GM23338 (cell line): ENCODE results near the gene SYNPO2. TPM values are rescaled to one million over a fixed set of nuclear protein-coding genes. Genes with fewer than 3 reads are reported as not detected.
"Not testable (repeated sequence)": the region's sequence is repeated elsewhere in the genome, so short reads cannot be mapped to it uniquely, and the experiment has no call there.

Experiments
- ATAC-seq: fragments of 200-7000 bp; cut with Tn5 transposase; 3 replicates; pipeline ENCODE4 v1.9.1; 2020
- DNase-seq: peaks from one replicate; pipeline ENCODE4 v3.0.0-alpha.2; 2015; ENCODE audit warnings: low spot score
- H2AFZ ChIP-seq: fragments of 200-600 bp; sonication (generic); 2 replicates; pipeline ENCODE4 v1.8.0; 2016; ENCODE audit warnings: antibody characterized with exemption, mild to moderate bottlenecking, moderate library complexity
- H3F3A ChIP-seq: fragments of 200-600 bp; sonication (generic); replicated peaks from 2 replicates; pipeline ENCODE4 v1.8.0; 2017; ENCODE audit warnings: antibody characterized with exemption, mixed run types, low read depth
- H3K27ac ChIP-seq: fragments of 200-600 bp; sonication (generic); 2 replicates; pipeline ENCODE4 v1.6.1; 2016; ENCODE audit warnings: low read depth
- H3K27me3 ChIP-seq: fragments of 200-600 bp; sonication (generic); 2 replicates; pipeline ENCODE4 v1.8.0; 2016; ENCODE audit warnings: mild to moderate bottlenecking, mixed run types, moderate library complexity; ENCODE audit not compliant: insufficient read depth
- H3K36me3 ChIP-seq: fragments of 200-600 bp; sonication (generic); 2 replicates; pipeline ENCODE4 v1.8.0; 2016; ENCODE audit warnings: mild to moderate bottlenecking; ENCODE audit not compliant: insufficient read depth
- H3K4me1 ChIP-seq: fragments of 200-600 bp; sonication (generic); 2 replicates; pipeline ENCODE4 v1.8.0; 2016; ENCODE audit warnings: mild to moderate bottlenecking, moderate library complexity; ENCODE audit not compliant: insufficient read depth
- H3K4me2 ChIP-seq: fragments of 200-600 bp; sonication (generic); 2 replicates; pipeline ENCODE4 v1.7.1; 2017; ENCODE audit warnings: mixed run types
- H3K4me3 ChIP-seq: fragments of 200-600 bp; sonication (generic); 2 replicates; pipeline ENCODE4 v1.6.1; 2016; ENCODE audit warnings: mixed run types
- H3K79me2 ChIP-seq: fragments of 200-600 bp; sonication (generic); replicated peaks from 2 replicates; pipeline ENCODE4 v1.8.0; 2017; ENCODE audit warnings: mild to moderate bottlenecking; ENCODE audit not compliant: insufficient read depth
- H3K9me2 ChIP-seq: fragments of 200-600 bp; sonication (generic); 2 replicates; pipeline ENCODE4 v1.8.0; 2017; ENCODE audit not compliant: insufficient read depth
- H4K20me1 ChIP-seq: fragments of 200-600 bp; sonication (generic); replicated peaks from 2 replicates; pipeline ENCODE4 v1.8.0; 2017; ENCODE audit warnings: mild to moderate bottlenecking; ENCODE audit not compliant: insufficient read depth
- H3K27ac Mint-ChIP-seq: 2 replicates; pipeline ENCODE4 v1.8.0; 2020; ENCODE audit warnings: inconsistent platforms, mild to moderate bottlenecking, moderate library complexity, mixed read lengths
- H3K27me3 Mint-ChIP-seq: 3 replicates; pipeline ENCODE4 v1.8.0; 2022; ENCODE audit warnings: low read depth, mild to moderate bottlenecking, moderate library complexity, mixed read lengths, inconsistent platforms; ENCODE audit not compliant: insufficient read depth, poor library complexity
- H3K36me3 Mint-ChIP-seq: 3 replicates; pipeline ENCODE4 v1.8.0; 2021; ENCODE audit warnings: low read depth, mild to moderate bottlenecking, inconsistent platforms, moderate library complexity, mixed read lengths
- H3K4me1 Mint-ChIP-seq: 3 replicates; pipeline ENCODE4 v1.8.0; 2020; ENCODE audit warnings: mild to moderate bottlenecking, inconsistent platforms, mixed read lengths
- H3K4me3 Mint-ChIP-seq: 3 replicates; pipeline ENCODE4 v1.8.0; 2021; ENCODE audit warnings: moderate library complexity, mild to moderate bottlenecking, inconsistent platforms, mixed read lengths
- H3K9me3 Mint-ChIP-seq: 3 replicates; pipeline ENCODE4 v1.8.0; 2020; ENCODE audit warnings: moderate library complexity, mild to moderate bottlenecking, inconsistent platforms, mixed read lengths
- polyA plus RNA-seq: library from polyadenylated mRNA; unstranded; fragments of >200 nt; fragmentation: Nextera tagmentation; extraction: Ambion mirVana; gene quantifications from 2 replicates; pipeline ENCODE4 v1.2.1, GENCODE V29; 2016
- total RNA-seq: library from RNA; depleted of rRNA; stranded (reverse); fragments of >200 nt; shearing (Covaris generic); gene quantifications from 2 replicates; pipeline ENCODE4 v1.2.3, GENCODE V29; 2014
- TF ChIP-seq, protein P1 (sequence below): fragments of 250-450 bp; sonication (Bioruptor Pico); IDR thresholded peaks from 2 replicates; pipeline ENCODE4 v1.5.0; 2020; ENCODE audit warnings: mild to moderate bottlenecking, moderate library complexity

The SYNPO2 gene
- total and polyA plus RNA-seq, 2 experiments from 2014 or later = 2.1 to 3.4 TPM

DNA sequence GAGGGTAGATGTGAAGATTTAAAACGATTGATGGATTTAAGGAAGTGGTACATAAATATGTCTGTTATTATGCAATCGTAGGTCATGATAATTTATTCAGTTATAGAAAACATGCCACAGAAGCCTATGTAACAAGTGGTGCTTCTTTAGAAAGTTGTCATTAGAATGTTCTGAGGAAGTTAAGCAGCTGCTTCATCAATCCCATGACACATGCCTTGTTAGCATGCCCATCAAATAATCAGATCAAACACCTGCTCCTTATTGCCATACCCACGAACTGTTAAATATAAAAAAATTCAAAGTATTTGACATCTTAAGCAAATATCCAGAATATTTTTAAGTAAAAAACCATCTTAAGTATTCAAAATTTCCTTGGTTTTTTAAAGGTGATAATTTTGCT is 170.6 kb downstream of the SYNPO2 start (continued):
- TF ChIP-seq, protein P1, sequence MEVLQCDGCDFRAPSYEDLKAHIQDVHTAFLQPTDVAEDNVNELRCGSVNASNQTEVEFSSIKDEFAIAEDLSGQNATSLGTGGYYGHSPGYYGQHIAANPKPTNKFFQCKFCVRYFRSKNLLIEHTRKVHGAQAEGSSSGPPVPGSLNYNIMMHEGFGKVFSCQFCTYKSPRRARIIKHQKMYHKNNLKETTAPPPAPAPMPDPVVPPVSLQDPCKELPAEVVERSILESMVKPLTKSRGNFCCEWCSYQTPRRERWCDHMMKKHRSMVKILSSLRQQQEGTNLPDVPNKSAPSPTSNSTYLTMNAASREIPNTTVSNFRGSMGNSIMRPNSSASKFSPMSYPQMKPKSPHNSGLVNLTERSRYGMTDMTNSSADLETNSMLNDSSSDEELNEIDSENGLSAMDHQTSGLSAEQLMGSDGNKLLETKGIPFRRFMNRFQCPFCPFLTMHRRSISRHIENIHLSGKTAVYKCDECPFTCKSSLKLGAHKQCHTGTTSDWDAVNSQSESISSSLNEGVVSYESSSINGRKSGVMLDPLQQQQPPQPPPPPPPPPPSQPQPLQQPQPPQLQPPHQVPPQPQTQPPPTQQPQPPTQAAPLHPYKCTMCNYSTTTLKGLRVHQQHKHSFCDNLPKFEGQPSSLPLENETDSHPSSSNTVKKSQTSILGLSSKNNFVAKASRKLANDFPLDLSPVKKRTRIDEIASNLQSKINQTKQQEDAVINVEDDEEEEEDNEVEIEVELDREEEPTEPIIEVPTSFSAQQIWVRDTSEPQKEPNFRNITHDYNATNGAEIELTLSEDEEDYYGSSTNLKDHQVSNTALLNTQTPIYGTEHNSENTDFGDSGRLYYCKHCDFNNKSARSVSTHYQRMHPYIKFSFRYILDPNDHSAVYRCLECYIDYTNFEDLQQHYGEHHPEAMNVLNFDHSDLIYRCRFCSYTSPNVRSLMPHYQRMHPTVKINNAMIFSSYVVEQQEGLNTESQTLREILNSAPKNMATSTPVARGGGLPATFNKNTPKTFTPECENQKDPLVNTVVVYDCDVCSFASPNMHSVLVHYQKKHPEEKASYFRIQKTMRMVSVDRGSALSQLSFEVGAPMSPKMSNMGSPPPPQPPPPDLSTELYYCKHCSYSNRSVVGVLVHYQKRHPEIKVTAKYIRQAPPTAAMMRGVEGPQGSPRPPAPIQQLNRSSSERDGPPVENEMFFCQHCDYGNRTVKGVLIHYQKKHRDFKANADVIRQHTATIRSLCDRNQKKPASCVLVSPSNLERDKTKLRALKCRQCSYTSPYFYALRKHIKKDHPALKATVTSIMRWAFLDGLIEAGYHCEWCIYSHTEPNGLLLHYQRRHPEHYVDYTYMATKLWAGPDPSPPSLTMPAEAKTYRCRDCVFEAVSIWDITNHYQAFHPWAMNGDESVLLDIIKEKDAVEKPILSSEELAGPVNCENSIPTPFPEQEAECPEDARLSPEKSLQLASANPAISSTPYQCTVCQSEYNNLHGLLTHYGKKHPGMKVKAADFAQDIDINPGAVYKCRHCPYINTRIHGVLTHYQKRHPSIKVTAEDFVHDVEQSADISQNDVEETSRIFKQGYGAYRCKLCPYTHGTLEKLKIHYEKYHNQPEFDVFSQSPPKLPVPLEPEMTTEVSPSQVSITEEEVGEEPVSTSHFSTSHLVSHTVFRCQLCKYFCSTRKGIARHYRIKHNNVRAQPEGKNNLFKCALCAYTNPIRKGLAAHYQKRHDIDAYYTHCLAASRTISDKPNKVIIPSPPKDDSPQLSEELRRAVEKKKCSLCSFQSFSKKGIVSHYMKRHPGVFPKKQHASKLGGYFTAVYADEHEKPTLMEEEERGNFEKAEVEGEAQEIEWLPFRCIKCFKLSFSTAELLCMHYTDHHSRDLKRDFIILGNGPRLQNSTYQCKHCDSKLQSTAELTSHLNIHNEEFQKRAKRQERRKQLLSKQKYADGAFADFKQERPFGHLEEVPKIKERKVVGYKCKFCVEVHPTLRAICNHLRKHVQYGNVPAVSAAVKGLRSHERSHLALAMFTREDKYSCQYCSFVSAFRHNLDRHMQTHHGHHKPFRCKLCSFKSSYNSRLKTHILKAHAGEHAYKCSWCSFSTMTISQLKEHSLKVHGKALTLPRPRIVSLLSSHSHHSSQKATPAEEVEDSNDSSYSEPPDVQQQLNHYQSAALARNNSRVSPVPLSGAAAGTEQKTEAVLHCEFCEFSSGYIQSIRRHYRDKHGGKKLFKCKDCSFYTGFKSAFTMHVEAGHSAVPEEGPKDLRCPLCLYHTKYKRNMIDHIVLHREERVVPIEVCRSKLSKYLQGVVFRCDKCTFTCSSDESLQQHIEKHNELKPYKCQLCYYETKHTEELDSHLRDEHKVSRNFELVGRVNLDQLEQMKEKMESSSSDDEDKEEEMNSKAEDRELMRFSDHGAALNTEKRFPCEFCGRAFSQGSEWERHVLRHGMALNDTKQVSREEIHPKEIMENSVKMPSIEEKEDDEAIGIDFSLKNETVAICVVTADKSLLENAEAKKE = no peak

GRCh38 chr4:119067125-119067524 is 178.5 kb downstream of the SYNPO2 start:
- not testable (repeated sequence) for H3K9me2 ChIP-seq, ATAC-seq, H3K79me2 ChIP-seq, DNase-seq, H3K27me3 ChIP-seq, H3K36me3 Mint-ChIP-seq, H3K36me3 ChIP-seq, H4K20me1 ChIP-seq, H3F3A ChIP-seq, H3K27ac ChIP-seq, H3K27ac Mint-ChIP-seq, H2AFZ ChIP-seq
- peaks cover 16% of the 10 kb centered on the region for H3K27me3 Mint-ChIP-seq
- peak overlapping the region; percentile 65; the same call in 1 of the 2 replicates for H3K4me2 ChIP-seq
- peak overlapping the region; percentile 45; the same call in 1 of the 2 replicates for H3K4me3 ChIP-seq
- H3K9me3 Mint-ChIP-seq = peaks cover 14% of the 10 kb centered on the region; the same call in 1 of the 3 replicates
- peak overlapping the region; percentile 86 for H3K4me3 Mint-ChIP-seq
- H3K4me1 ChIP-seq = peaks cover 24% of the 10 kb centered on the region
- H3K4me1 Mint-ChIP-seq = peaks cover 15% of the 10 kb centered on the region

DNA sequence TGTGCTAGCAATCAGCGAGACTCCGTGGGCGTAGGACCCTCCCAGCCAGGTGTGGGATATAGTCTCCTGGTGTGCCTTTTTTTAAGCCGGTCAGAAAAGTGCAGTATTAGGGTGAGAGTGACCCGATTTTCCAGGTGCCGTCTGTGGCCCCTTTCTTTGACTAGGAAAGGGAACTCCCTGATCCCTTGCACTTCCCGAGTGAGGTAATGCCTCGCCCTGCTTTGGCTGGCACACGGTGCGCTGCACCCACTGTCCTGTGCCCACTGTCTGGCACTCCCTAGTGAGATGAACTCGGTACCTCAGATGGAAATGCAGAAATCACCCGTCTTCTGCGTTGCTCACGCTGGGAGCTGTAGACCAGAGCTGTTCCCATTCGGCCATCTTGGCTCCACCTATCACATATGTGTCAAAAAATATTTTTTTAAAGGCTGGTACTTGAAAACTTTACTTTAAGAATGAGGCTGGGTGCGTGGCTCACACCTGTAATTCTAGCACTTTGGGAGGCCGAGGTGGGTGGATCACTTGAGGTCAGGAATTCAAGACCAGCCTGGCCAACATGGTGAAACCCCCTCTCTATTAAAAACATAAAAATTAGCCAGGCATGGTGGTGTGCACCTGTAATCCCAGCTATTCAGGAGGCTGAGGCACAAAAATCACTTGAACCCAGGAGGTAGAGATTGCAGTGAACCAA is 179.2 kb downstream of the SYNPO2 start:
- peaks cover 24% of the 10 kb centered on the region for H3K4me1 ChIP-seq
- not testable (repeated sequence) for H3F3A ChIP-seq, H3K79me2 ChIP-seq, H3K36me3 ChIP-seq, DNase-seq, H4K20me1 ChIP-seq, H3K27me3 ChIP-seq, H3K9me2 ChIP-seq, H3K36me3 Mint-ChIP-seq
- H3K4me2 ChIP-seq = peak overlapping the region; percentile 85
- ATAC-seq = peak; percentile 67
- Mint-ChIP-seq H3K27ac (peak overlapping the region; percentile 88), H3K9me3 (peaks cover 19% of the 10 kb centered on the region), H3K4me3 (peak overlapping the region; percentile 86), H3K27me3 (peaks cover 16% of the 10 kb centered on the region), H3K4me1 (peaks cover 15% of the 10 kb centered on the region)
- peak overlapping the region; percentile 67; the same call in 1 of the 2 replicates for H2AFZ ChIP-seq
- peak overlapping the region; percentile 80 for H3K4me3 ChIP-seq
- peak overlapping the region; percentile 65; the same call in 1 of the 2 replicates for H3K27ac ChIP-seq
